ENCODE results near the gene POLH. TPM values are rescaled to one million over a fixed set of nuclear protein-coding genes. Genes with fewer than 3 reads are reported as not detected.

POLH gene
- total and polyA plus RNA-seq, 9 of the 15 experiments (the other 6 are each of a cell fraction or from before 2014, with no cell fraction given), result 5.8 to 31.6 (median 20.6) TPM

DNA sequence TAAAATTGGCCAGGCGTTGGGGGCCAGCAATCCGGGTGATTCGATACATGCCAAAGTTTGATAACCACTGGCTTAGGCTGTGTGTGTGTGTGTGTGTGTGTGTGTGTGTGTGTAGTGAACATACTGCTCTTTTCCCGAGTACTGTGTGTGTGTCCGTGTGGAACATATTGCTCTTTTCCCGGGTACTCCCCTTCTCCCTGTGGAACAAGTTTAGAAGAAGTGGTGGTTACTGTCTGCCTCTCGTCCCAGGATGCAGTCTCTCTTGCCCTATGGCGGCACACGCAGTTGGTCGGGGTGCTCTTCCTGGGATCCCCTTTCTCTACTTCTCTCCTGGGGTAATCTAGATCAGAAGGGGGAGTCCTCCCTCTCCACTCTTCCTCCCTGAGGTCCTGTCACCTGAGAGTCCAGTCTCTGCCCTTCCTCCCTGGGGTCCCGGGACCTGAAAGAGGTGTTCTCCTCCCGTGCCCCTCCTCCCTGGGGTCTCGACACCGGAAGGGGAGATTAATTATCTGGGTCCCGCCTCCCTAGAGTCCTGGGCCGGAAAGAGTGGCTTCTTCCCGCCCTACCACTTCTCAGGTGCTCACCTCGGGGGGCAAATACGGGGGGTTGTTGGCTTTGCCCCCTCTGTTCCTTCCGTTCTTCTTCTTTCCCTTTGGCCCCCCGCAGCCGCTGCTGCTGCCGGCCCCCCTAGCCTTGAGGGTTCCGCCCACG lies 52.6 kb downstream of the POLH start (continued):
- TF ChIP-seq, protein P1, sequence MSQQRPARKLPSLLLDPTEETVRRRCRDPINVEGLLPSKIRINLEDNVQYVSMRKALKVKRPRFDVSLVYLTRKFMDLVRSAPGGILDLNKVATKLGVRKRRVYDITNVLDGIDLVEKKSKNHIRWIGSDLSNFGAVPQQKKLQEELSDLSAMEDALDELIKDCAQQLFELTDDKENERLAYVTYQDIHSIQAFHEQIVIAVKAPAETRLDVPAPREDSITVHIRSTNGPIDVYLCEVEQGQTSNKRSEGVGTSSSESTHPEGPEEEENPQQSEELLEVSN (IDR thresholded peaks at IDR 0.05; ENCODE audit: borderline replicate concordance in 1 of 2, extremely low read depth in 1 of 2, insufficient read depth in 1 of 2, insufficient read length in 1 of 2, low read depth in 1 of 2, low read length in 1 of 2, poor library complexity in 1 of 2, severe bottlenecking in 1 of 2), result peak in 1 of 2 experiments; percentile 60
- TF ChIP-seq, protein P2, sequence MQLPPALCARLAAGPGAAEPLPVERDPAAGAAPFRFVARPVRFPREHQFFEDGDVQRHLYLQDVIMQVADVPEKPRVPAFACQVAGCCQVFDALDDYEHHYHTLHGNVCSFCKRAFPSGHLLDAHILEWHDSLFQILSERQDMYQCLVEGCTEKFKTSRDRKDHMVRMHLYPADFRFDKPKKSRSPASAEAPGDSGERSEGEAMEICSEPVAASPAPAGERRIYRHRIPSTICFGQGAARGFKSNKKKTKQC (CRISPR knock-in tag; IDR thresholded peaks at IDR 0.05), result no peak
- no peak for TF ChIP-seq CCAR2 (IDR thresholded peaks at IDR 0.05; ENCODE audit: low read depth, low read length)
- TF ChIP-seq HMG20B (CRISPR knock-in tag; IDR thresholded peaks at IDR 0.05), result no peak
- peak; percentile 75; the same call in 1 of the 2 replicates for TF ChIP-seq MTA1 (IDR thresholded peaks at IDR 0.05; ENCODE audit: borderline replicate concordance)
- TF ChIP-seq ARNT (IDR thresholded peaks at IDR 0.05), result peak in 1 of 2 experiments; percentile 57; a peak in 3 of 4 replicates
- peak; percentile 79 for TF ChIP-seq TOE1 (IDR thresholded peaks at IDR 0.05; ENCODE audit: borderline replicate concordance)
- no peak; the same call in 1 of the 2 replicates for TF ChIP-seq TOE1 (CRISPR knock-in tag; IDR thresholded peaks at IDR 0.05; ENCODE audit: borderline replicate concordance, low read depth)
- peak; percentile 2; the same call in 1 of the 2 replicates for TF ChIP-seq TCF3 (CRISPR knock-in tag; IDR thresholded peaks at IDR 0.05)
- no peak for TF ChIP-seq EHMT2 (IDR thresholded peaks at IDR 0.05)
- no peak for TF ChIP-seq ZNF586 (CRISPR knock-in tag; conservative IDR thresholded peaks at IDR 0.05)
- TF ChIP-seq SMARCC2 (IDR thresholded peaks at IDR 0.05; ENCODE audit: low read depth), result peak; percentile 39; the same call in 1 of the 2 replicates
- TF ChIP-seq, protein P3, sequence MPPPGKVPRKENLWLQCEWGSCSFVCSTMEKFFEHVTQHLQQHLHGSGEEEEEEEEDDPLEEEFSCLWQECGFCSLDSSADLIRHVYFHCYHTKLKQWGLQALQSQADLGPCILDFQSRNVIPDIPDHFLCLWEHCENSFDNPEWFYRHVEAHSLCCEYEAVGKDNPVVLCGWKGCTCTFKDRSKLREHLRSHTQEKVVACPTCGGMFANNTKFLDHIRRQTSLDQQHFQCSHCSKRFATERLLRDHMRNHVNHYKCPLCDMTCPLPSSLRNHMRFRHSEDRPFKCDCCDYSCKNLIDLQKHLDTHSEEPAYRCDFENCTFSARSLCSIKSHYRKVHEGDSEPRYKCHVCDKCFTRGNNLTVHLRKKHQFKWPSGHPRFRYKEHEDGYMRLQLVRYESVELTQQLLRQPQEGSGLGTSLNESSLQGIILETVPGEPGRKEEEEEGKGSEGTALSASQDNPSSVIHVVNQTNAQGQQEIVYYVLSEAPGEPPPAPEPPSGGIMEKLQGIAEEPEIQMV (tag; conservative IDR thresholded peaks at IDR 0.05; ENCODE audit: low read depth), result no peak
- TF ChIP-seq, protein P4, sequence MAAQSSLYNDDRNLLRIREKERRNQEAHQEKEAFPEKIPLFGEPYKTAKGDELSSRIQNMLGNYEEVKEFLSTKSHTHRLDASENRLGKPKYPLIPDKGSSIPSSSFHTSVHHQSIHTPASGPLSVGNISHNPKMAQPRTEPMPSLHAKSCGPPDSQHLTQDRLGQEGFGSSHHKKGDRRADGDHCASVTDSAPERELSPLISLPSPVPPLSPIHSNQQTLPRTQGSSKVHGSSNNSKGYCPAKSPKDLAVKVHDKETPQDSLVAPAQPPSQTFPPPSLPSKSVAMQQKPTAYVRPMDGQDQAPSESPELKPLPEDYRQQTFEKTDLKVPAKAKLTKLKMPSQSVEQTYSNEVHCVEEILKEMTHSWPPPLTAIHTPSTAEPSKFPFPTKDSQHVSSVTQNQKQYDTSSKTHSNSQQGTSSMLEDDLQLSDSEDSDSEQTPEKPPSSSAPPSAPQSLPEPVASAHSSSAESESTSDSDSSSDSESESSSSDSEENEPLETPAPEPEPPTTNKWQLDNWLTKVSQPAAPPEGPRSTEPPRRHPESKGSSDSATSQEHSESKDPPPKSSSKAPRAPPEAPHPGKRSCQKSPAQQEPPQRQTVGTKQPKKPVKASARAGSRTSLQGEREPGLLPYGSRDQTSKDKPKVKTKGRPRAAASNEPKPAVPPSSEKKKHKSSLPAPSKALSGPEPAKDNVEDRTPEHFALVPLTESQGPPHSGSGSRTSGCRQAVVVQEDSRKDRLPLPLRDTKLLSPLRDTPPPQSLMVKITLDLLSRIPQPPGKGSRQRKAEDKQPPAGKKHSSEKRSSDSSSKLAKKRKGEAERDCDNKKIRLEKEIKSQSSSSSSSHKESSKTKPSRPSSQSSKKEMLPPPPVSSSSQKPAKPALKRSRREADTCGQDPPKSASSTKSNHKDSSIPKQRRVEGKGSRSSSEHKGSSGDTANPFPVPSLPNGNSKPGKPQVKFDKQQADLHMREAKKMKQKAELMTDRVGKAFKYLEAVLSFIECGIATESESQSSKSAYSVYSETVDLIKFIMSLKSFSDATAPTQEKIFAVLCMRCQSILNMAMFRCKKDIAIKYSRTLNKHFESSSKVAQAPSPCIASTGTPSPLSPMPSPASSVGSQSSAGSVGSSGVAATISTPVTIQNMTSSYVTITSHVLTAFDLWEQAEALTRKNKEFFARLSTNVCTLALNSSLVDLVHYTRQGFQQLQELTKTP (IDR thresholded peaks at IDR 0.05; ENCODE audit: low read depth in 1 of 2, partially characterized antibody in 2 of 2), result peak; percentile 87 to 96
- no peak for TF ChIP-seq ZNF384 (IDR thresholded peaks at IDR 0.05; ENCODE audit: low read depth, low read length)
- TF ChIP-seq SREBF1 (IDR thresholded peaks at IDR 0.05; ENCODE audit: borderline replicate concordance, low read depth, low read length), result no peak
- no peak for TF ChIP-seq RBM14 (IDR thresholded peaks at IDR 0.05; ENCODE audit: borderline replicate concordance, insufficient read depth, low read depth, low read length)
- TF ChIP-seq LARP7 (IDR thresholded peaks at IDR 0.05), result peak; percentile 67; the same call in 1 of the 2 replicates
- TF ChIP-seq ZKSCAN1 (IDR thresholded peaks at IDR 0.05; ENCODE audit: low read depth, low read length), result no peak; the same call in 1 of the 2 replicates
- TF ChIP-seq ZNF830 (CRISPR knock-in tag; IDR thresholded peaks at IDR 0.05), result 0 out of 2 replicates have a peak, but pooled peaks have one; percentile 87
